Adrenal gland (tissue), 5 donors: ENCODE data around the gene PKP3.

Experiments used
- CTCF ChIP-seq, 6 experiments: fragments of 450-650 bp in 4 of 6; fragments of 200-600 bp in 2 of 6; sonication (generic) in 1 of 6; IDR thresholded peaks; 1 replicate in 5 of 6; 2 replicates in 1 of 6; pipeline versions ENCODE4 v1.5.1 to v1.8.0; 2016 to 2021; ENCODE audit warnings: antibody characterized with exemption in 6 of 6, mild to moderate bottlenecking in 2 of 6, moderate library complexity in 1 of 6
- POLR2A ChIP-seq, 2 donors: fragments of 450-650 bp; IDR thresholded peaks; one replicate each; pipeline ENCODE4 v1.6.1; 2017; ENCODE audit warnings: antibody characterized with exemption in 2 of 2, mild to moderate bottlenecking in 2 of 2, moderate library complexity in 1 of 2
- donor health status: DM: no; HTN: no; CAD: no.

- no peak for TF ChIP-seq POLR2A (IDR thresholded peaks at IDR 0.05)
- no peak for TF ChIP-seq CTCF (IDR thresholded peaks at IDR 0.05)
Measured at GRCh38 chr11:356610-357009, 37.4 kb upstream of the PKP3 start.
